GM18508 (cell line): Measurements from ENCODE around the gene HEATR9.

Experiments used
- ATAC-seq: cut with Tn5 transposase; IDR thresholded peaks from one replicate; pipeline ENCODE4 v1.9.1; 2021; ENCODE audit warnings: moderate number of reproducible peaks; ENCODE audit not compliant: insufficient read depth, unreplicated experiment

The HEATR9 gene

DNA sequence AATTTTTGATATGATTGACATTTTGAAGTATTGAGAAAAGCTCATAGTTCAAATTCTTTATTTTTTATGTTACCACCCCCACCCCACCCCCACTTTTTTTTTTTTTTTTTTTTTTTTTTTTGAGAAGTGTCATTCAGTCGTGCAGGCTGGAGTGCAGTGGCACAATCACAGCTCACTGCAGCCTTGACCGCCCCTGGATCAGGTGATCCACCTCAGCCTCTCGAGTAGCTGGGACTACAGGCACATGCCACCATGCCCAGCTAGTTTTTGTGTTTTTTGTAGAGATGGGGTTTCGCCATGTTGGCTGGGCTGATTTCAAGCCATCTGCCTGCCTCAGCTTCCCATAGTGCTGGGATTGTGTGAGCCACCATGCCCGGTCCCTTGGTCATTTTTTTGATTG, 52.0 kb downstream of the HEATR9 start:
- no peak for ATAC-seq

DNA sequence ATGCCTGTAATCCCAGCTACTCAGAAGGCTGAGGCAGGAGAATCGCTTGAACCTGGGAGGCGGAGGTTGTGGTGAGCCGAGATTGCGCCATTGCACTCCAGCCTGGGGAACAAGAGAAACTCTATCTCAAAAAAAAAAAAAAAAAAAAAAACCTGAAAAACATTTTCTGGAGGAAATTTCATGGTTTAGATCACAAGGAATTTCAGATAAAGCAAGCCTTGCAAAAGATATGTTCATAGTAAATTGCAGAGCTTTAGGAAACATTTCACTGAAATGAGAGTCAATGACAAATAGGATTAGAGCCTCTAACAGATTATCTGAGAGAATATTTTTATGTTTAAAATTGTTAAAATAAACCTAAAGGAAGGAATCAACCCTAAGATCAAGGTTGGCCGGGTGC, 56.2 kb downstream of the HEATR9 start:
- no peak for ATAC-seq

DNA sequence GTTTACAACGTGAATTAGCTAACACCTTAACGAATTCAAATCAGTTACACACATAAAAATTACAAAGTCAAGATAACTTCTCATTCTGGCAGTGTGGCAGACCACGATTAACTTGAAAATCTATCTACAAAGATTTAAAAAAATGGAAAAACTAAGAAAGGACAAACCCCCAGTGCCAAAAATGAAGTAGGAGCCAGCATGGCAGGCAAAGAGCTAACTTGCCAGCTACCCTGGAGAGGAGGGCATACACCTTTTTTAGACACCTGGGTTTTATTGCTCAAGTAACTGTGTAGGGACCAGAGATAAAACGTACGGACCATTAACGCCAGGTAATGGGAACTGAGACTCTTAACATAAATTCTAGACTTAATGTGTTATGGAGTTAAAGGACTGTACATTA, 56.9 kb downstream of the HEATR9 start:
- ATAC-seq: no peak

DNA sequence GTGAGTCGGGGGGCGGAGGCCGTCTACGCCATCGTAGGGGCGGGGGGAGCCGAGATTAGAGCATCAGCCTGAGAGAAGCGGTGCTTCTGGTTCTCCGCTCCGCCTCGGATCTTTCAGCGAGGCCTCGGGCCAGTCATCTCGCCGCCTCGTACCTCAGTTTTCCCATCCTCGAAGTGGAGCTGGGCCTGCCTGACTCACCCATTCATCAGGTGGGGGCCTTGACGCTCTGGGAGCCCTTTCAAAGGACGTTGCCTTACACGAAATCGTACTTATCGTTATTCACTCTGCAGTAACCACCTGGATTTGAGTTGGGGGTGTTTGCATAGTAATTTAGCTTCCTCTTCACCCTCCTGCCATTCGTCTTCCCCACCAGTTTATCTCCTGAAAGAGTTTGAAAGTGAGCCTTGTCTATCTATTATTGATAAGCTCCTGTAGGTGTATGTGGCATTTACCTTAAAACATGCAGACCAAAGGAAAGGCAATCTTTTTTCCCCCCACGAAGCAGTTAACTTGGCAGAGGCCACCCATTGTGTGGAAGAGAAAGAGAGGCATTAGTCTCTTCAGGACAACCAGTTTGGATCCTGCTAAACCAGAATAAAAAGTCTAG, 58.7 kb downstream of the HEATR9 start:
- ATAC-seq: no peak

DNA sequence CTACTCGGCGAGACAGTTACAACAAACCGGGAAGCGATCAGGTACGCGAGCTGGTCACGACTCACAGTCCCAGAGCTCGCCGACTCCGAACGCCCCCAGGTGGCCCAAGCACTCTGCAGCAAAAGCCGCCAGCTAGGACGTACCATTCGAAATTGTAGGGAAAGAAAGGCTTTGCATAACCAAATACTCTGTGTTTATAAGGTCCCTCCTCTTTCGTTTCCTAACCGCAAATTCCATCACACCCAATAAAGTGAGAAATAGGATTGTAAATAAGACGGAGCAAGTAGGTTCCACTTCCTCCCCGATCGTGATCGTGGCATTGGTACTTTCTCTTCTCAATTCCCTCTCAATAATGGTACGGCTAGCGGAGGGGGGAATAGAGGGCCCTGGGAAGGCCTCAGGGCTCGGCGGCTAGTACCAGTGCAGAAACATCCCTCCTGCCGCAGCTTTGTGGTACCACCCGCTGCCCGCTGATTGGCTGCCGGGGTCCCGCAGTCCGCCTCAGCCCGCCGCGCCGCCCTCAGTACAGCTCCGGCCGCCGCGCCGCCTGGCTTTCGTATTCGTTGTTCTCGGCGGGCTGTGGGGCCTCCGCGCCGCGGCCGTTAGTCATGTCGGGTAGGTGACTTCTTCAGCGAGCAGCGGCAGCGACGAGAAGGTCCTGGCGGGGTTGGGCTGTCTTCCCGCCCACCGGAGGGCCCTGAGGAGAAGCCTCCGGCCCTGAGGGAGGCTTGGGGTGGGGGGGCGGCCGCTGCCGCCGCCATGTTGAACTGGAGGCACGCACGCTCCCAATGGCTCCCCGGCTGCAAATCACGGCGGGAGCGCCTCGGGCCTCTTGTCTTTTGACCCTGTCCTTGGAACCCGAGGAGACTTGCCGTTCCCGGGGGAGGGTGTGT, 59.5 kb downstream of the HEATR9 start, which contains the start of gene TAF15:
Gene TAF15 (plus strand): TSS at position 523 of the 893 bp plus-strand sequence. CDS start 86 bp downstream, at position 609.
- ATAC-seq: peak; percentile 67

- no peak for ATAC-seq
Observed at GRCh38 chr17:35808240-35808961, 60.3 kb downstream of the HEATR9 start.

- ATAC-seq: no peak
Observed at GRCh38 chr17:35807371-35808144, 61.1 kb downstream of the HEATR9 start.
